GM20431 (cell line): ENCODE results near the gene NUDCD2.

Experiments
- in situ Hi-C: fragments of 300-500 bp; cut with MseI, MboI; formaldehyde crosslinking; loops from one replicate; pipeline ENCODE4 v1.15.0; 2020; ENCODE audit warnings: low sequenced_read_pairs; ENCODE audit not compliant: unreplicated experiment

The NUDCD2 gene, protein sequence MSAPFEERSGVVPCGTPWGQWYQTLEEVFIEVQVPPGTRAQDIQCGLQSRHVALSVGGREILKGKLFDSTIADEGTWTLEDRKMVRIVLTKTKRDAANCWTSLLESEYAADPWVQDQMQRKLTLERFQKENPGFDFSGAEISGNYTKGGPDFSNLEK

GRCh38 chr5:163459819-163460561 lies at the start of gene NUDCD2:
Gene NUDCD2 (minus strand): TSS chr5:163460102. CDS start chr5:163460050, 52 bp downstream.
- in situ Hi-C loops, result no loop called here

GRCh38 chr5:163509291-163509951 lies 49.5 kb upstream of the NUDCD2 start:
- in situ Hi-C loops, result no loop called here

GRCh38 chr5:163508753-163509152 lies 48.9 kb upstream of the NUDCD2 start:
- in situ Hi-C loops, result no loop called here

GRCh38 chr5:163506726-163507125 lies 46.8 kb upstream of the NUDCD2 start:
- in situ Hi-C loops, result no loop called here

DNA sequence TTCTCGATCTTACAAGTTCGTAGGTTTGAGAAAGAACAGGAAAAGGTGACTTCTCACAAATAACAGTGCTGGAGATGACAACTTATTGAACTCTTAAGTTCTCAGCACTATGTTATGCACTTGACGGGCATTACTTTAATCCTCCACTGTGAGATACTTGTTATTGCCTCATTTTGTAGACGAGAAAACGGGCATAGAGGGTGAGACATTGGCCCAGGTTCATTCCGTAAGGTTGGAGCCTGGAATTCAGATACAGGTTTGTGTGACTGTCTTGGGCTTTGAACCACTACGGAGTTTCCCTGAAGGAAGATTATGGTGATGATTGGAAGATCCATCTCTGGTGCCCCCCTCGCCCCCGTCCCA lies 46.2 kb upstream of the NUDCD2 start:
- in situ Hi-C loops, result no loop called here

DNA sequence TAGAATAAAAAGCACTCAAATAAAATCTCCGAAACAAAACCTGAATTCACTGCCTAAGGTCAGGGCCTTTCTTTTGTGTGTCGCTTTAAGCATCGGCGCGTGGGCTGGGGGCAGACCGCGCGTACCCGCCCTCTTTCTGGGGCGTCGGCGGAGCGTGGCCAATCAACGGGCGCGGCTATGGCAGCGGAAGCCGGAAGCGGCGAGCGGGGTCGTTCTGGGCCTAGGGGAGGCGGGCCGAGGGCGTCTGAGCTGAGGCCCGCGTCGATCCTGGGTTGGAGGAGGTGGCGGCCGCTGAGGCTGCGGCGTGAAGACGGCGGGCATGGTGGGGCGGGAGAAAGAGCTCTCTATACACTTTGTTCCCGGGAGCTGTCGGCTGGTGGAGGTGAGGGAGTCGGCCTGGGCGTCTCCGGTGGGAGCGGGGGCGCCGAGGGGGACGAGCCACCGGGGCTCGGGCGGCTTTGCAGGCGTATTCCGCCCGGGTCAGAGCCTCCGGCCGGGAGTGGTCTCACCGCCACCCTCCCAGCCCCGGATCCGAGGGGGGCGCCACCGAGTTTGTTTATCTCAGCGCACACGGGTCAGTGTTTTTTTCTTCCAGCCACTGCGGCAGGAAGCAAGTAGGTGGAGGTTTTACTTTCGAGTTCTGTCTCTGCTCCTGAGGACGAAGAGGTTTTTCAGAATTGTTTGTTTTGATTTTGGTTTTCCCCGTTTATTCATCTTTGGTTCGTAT lies 45.6 kb upstream of the NUDCD2 start, which contains the start of gene MAT2B:
Gene MAT2B, plus strand, starts transcription at position 252 of the 727 bp plus-strand sequence. Its CDS starts 68 bp downstream, at position 320.
- in situ Hi-C loops, result no loop called here

DNA sequence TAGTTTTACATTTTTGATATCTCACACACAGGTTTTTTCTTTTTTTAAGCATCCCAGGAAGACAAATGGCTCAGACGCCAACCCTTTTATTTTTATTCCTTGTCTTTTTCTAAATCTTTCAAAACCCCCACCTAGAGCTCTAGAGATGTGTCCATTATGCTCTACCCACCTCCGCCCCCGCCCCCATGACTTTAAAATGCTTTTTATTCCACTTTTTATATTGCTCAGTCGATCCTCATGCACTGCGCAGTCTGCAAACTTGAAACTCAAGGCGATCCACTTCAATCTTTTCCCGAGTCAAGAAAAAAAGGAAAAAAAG lies 45.1 kb upstream of the NUDCD2 start:
- in situ Hi-C loops, result no loop called here

DNA sequence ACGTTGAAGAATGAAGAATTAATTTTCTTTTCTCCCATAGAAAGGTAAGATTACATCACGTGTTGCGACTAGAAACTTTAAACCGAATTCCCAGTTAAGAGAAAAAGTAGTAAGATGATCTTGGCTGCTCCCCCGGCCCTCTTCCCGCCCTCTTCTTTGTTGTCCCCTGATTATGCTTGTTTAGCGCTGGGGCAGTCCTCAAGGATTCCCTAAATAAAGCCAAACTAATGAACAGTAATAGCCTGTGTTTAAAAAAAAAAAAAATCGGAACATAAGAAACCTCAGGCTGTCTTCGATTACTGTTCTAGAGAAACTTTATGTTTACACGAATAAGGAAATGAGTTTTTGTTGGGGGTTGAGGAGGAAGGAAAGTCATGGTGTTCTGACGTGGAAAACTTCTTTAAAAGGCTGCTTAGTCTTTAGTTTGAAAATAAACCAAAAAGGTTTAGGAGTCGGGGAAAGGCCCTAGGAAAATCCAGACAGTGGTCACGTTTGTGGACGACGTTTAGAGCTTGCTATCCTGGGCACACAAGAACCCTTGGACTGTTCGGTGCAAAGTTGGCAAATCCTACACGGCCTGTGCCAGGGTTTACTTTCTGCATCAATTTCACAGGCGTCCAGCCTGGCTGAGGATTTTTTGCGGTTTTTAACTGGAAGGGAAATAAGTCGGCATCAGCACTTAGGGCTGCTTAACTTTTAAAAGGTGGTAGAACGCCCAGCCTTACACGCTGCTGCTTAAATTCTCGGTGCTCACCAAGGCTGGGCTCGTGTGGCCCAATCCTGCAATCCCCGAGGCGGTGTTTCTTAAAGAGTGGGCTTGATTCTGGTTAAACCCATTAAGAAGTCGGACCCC lies 44.4 kb upstream of the NUDCD2 start:
- in situ Hi-C loops, result no loop called here

DNA sequence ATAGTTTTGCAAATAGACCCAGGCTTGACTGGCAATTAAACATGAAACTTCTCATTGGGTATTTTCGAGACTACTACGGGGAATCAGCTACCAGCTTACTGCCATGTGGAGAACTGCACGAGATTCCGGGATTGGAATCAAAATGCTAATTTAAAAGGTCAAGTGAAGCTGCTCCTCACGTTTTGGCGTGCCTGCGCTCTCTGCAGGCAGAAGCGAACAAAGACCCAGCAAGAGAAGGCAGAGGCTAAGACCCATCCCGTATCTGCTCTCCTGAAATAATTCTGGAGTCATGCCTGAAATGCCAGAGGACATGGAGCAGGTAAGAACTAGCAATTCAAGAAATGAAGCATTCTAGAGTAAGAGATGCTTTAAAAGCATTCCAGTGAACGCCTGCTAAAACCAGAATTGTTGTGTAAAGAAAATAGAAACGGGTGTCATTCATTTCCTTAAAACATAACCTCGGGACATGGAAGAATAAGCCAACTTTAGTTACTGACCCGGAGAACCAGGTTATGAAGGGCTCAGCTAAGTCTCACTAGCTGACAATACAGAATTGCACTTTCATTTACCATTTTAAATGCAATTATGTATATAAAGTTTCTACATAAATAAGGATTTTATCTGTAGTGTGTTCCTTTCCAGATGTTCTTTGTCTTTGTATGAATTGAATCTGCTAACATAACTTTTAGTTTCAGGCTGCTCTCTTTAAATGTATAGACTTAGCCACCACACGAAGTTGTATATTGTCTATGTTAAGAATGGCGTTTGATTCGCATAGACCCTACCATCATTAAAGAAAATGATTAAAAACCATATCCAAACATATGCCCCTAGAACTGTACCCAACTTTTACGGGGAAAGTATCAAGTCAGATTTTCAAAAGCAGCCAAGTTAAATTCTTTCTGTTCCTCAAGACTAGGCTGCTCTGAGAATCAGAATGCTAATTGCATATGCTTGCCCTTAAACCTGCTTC lies 43.5 kb upstream of the NUDCD2 start:
- in situ Hi-C loops, result no loop called here

DNA sequence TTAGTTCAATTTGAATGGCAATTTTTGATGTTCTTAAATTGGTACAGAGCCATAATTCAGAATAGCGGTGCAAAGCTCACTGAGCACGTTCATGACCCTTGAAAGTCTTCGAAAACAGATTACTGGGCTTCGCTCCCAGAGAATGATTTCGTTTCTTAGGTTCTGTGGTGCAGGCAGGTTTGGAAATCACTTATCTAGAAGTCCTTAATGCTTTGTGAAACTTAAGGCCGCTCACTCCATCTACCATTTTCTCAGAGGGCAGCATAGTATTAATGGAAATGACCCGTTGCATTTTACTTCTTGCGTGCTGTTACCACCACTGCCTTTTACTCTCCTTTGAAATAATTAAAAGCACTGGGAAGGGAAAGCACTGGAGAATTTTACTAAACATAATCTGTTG lies 42.6 kb upstream of the NUDCD2 start:
- in situ Hi-C loops, result no loop called here

- in situ Hi-C loops, result no loop called here
Measured at GRCh38 chr5:163498886-163499285, 39.0 kb upstream of the NUDCD2 start.

DNA sequence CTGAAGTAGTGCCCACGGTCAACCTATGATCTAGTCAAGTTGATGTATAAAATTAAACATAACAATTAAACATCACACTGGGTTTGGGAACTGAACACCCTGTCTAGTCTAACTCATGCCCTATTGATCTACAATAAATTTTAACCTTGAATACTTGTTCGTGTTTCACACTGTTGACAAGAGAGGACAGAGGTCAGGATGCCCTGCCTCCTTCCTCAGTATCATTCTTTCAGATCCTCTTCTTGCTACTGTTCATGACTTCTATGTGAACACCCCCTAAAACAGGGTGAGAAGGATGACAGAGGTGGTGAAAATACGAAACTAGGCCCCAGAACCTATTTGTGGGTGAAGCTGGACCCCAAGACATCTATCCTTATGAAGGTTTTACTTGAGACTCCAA lies 37.4 kb upstream of the NUDCD2 start:
- in situ Hi-C loops, result no loop called here

GRCh38 chr5:163496286-163496685 lies 36.4 kb upstream of the NUDCD2 start:
- in situ Hi-C loops, result no loop called here

DNA sequence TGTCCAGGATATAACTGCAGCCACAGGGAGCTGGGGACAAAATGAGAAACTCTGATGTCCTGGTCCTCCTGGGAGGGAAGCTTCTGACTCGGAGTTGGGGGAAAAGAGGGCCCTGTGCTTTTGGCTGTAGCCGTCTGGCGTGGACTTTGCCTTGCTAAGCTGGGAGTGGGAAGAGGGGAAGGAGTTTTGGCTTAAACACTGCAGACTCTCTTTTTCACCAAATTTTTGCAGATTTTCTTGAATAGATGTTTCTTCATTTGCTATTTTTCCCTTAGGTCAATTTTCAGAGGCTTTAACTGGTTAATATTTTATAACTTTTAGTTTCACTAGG lies 29.8 kb upstream of the NUDCD2 start:
- in situ Hi-C loops, result no loop called here

- in situ Hi-C loops, result no loop called here
Measured at GRCh38 chr5:163489055-163489744, 29.3 kb upstream of the NUDCD2 start.

GRCh38 chr5:163478982-163479271 lies 19.0 kb upstream of the NUDCD2 start:
- in situ Hi-C loops, result no loop called here

- in situ Hi-C loops, result no loop called here
Measured at GRCh38 chr5:163478126-163478981, 18.5 kb upstream of the NUDCD2 start.

- in situ Hi-C loops, result no loop called here
Measured at GRCh38 chr5:163475411-163475810, 15.5 kb upstream of the NUDCD2 start.
